Peyer's patch (tissue), 4 donors: ENCODE data around the gene AGBL4.

ENCODE experiments used
- POLR2A ChIP-seq, 2 donors: fragments of 450-650 bp; IDR thresholded peaks; one replicate each; pipeline ENCODE4 v1.5.1; 2017; ENCODE audit warnings: antibody characterized with exemption in 2 of 2, mild to moderate bottlenecking in 2 of 2, moderate library complexity in 2 of 2
- TF ChIP-seq, protein P1 (sequence below), 6 experiments: fragments of 450-650 bp in 4 of 6; fragments of 200-600 bp in 2 of 6; sonication (generic) in 1 of 6; IDR thresholded peaks; one replicate each; pipeline ENCODE4 v1.5.1; 2017 to 2019; ENCODE audit warnings: antibody characterized with exemption in 6 of 6, mild to moderate bottlenecking in 3 of 6, moderate library complexity in 1 of 6

GRCh38 chr1:49323925-49324540 is 699.7 kb downstream of the AGBL4 start:
- TF ChIP-seq, protein P1, sequence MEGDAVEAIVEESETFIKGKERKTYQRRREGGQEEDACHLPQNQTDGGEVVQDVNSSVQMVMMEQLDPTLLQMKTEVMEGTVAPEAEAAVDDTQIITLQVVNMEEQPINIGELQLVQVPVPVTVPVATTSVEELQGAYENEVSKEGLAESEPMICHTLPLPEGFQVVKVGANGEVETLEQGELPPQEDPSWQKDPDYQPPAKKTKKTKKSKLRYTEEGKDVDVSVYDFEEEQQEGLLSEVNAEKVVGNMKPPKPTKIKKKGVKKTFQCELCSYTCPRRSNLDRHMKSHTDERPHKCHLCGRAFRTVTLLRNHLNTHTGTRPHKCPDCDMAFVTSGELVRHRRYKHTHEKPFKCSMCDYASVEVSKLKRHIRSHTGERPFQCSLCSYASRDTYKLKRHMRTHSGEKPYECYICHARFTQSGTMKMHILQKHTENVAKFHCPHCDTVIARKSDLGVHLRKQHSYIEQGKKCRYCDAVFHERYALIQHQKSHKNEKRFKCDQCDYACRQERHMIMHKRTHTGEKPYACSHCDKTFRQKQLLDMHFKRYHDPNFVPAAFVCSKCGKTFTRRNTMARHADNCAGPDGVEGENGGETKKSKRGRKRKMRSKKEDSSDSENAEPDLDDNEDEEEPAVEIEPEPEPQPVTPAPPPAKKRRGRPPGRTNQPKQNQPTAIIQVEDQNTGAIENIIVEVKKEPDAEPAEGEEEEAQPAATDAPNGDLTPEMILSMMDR (IDR thresholded peaks at IDR 0.05), result no peak
- no peak for TF ChIP-seq POLR2A (IDR thresholded peaks at IDR 0.05)
